BE2C (cell line): ENCODE results near the gene KRT81.

Experiments used
- DNase-seq: peaks from one replicate; pipeline ENCODE4 v3.0.0-alpha.2; 2020
- H3K27me3 ChIP-seq: fragments of 250-450 bp; sonication (Bioruptor Pico); 2 replicates; pipeline ENCODE4 v1.5.1; 2020; ENCODE audit warnings: mild to moderate bottlenecking
- H3K36me3 ChIP-seq: fragments of 250-450 bp; sonication (Bioruptor Pico); 2 replicates; pipeline ENCODE4 v1.5.1; 2020; ENCODE audit warnings: mild to moderate bottlenecking
- H3K4me1 ChIP-seq: fragments of 250-450 bp; sonication (Bioruptor Pico); 2 replicates; pipeline ENCODE4 v1.5.1; 2020
- H3K4me3 ChIP-seq: 2 replicates; pipeline ENCODE4 v1.5.1; 2011; ENCODE audit warnings: low read depth, low read length
- H3K9me3 ChIP-seq: fragments of 250-450 bp; sonication (Bioruptor Pico); 2 replicates; pipeline ENCODE4 v1.5.1; 2020
- CTCF ChIP-seq: IDR thresholded peaks from 2 replicates; pipeline ENCODE4 v1.5.1; 2012; ENCODE audit warnings: mild to moderate bottlenecking, low read depth, low read length

Gene KRT81

GRCh38 chr12:52239767-52240166 lies 51.6 kb downstream of the KRT81 start:
- Histone ChIP-seq H3K27me3 (no peaks in the 10 kb centered on the region), H3K4me3 (no peak overlapping the region), H3K4me1 (peaks cover 18% of the 10 kb centered on the region), H3K9me3 (no peaks in the 10 kb centered on the region), H3K36me3 (no peaks in the 10 kb centered on the region)
- DNase-seq, result no peak
- TF ChIP-seq CTCF, result no peak

GRCh38 chr12:52238916-52239646 lies 52.3 kb downstream of the KRT81 start:
- Histone ChIP-seq H3K9me3 (no peaks in the 10 kb centered on the region), H3K36me3 (no peaks in the 10 kb centered on the region), H3K4me3 (no peak overlapping the region), H3K4me1 (peaks cover 13% of the 10 kb centered on the region), H3K27me3 (no peaks in the 10 kb centered on the region)
- no peak for TF ChIP-seq CTCF
- DNase-seq, result no peak

- no peak overlapping the region for H3K4me3 ChIP-seq
- DNase-seq, result no peak
- no peaks in the 10 kb centered on the region for H3K9me3 ChIP-seq
- H3K4me1 ChIP-seq, result peaks cover 7% of the 10 kb centered on the region
- H3K36me3 ChIP-seq, result no peaks in the 10 kb centered on the region
- no peak for TF ChIP-seq CTCF
- no peaks in the 10 kb centered on the region for H3K27me3 ChIP-seq
Measured at GRCh38 chr12:52238207-52238840, 53.0 kb downstream of the KRT81 start.

GRCh38 chr12:52236386-52237050 lies 54.8 kb downstream of the KRT81 start:
- Histone ChIP-seq H3K27me3 (no peaks in the 10 kb centered on the region), H3K4me1 (no peaks in the 10 kb centered on the region; the same call in none of the 2 replicates), H3K36me3 (no peaks in the 10 kb centered on the region), H3K9me3 (no peaks in the 10 kb centered on the region), H3K4me3 (no peak overlapping the region)
- DNase-seq, result no peak
- TF ChIP-seq CTCF, result no peak
